ENCODE results near the gene SLC22A16.
"Not testable (repeated sequence)": the region's sequence is repeated elsewhere in the genome, so short reads cannot be mapped to it uniquely, and the experiment has no call there.

Gene SLC22A16

DNA sequence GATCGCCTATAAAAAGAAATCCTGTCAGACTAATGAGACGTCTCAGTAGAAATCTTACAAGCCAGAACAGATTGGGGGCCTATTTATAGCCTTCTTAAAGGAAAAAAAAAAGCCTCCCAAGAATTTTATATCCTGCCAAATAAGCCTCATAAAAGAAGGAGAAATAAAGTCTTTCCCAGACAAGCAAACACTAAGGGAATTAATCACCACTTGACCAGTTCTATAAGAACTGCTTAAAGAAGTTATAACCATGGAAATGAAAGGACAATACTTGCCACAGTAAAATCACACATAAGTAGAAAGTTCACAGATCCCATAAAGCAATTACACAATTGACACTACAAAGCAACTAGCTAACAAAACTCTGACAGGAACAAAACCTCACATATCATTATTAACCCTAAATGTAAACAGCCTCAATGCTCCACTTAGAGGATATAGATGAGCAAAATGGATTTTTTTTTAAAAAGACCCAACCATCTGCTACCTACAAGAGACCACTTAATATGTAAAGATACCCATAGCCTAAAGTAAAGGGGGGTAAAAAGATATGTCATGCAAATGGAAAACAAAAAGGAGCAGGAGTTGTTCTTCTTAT is 13.4 kb downstream of the SLC22A16 start:
- H3K27ac ChIP-seq (ENCODE audit: low read length), result no peak overlapping the region
- H3K9ac ChIP-seq (ENCODE audit: low read length), result no peak overlapping the region
- H3K36me3 ChIP-seq (ENCODE audit: control insufficient read depth, low read depth, low read length), result no peaks in the 10 kb centered on the region
- no peaks in the 10 kb centered on the region for H3K27me3 ChIP-seq (ENCODE audit: control insufficient read depth, insufficient read depth, low read length)
- peaks cover 8% of the 10 kb centered on the region for H3K9me3 ChIP-seq (ENCODE audit: control insufficient read depth, low read depth, low read length)
- no peaks in the 10 kb centered on the region for H3K4me1 ChIP-seq (ENCODE audit: control insufficient read depth, low read depth, low read length)
- H3K4me3 ChIP-seq (ENCODE audit: low read length), result no peak overlapping the region

- Histone ChIP-seq H3K4me3 (ENCODE audit: low read length) (no peak overlapping the region), H3K27ac (ENCODE audit: low read length) (no peak overlapping the region), H3K9ac (ENCODE audit: low read length) (no peak overlapping the region), H3K36me3 (ENCODE audit: control insufficient read depth, low read depth, low read length) (no peaks in the 10 kb centered on the region), H3K27me3 (ENCODE audit: control insufficient read depth, insufficient read depth, low read length) (no peaks in the 10 kb centered on the region), H3K9me3 (ENCODE audit: control insufficient read depth, low read depth, low read length) (peaks cover 8% of the 10 kb centered on the region), H3K4me1 (ENCODE audit: control insufficient read depth, low read depth, low read length) (no peaks in the 10 kb centered on the region)
Observed at GRCh38 chr6:110461376-110461775, 15.0 kb downstream of the SLC22A16 start.

DNA sequence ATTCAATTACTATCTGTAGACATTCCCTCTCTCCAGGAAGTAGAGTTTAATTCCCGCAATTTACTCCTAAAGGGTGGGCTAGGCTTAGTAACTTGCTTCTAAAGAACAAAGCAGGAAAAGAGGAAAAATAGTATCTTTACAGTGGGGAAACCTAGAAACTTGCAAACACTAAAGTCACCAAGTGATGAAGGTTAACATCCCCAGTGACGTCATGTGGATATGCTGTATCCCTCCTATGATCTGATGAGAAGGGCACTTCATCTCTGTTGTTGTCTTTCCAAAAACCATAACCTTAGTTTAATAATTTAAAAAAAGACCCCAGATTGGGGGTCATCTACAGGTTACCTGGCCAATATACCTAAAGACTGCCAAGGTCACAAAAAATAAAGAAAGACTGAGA is 17.3 kb downstream of the SLC22A16 start:
- Histone ChIP-seq H3K9me3 (ENCODE audit: control insufficient read depth, low read depth, low read length) (peaks cover 8% of the 10 kb centered on the region), H3K27me3 (ENCODE audit: control insufficient read depth, insufficient read depth, low read length) (no peaks in the 10 kb centered on the region), H3K4me3 (ENCODE audit: low read length) (no peak overlapping the region), H3K27ac (ENCODE audit: low read length) (no peak overlapping the region), H3K9ac (ENCODE audit: low read length) (no peak overlapping the region), H3K36me3 (ENCODE audit: control insufficient read depth, low read depth, low read length) (no peaks in the 10 kb centered on the region), H3K4me1 (ENCODE audit: control insufficient read depth, low read depth, low read length) (no peaks in the 10 kb centered on the region)

DNA sequence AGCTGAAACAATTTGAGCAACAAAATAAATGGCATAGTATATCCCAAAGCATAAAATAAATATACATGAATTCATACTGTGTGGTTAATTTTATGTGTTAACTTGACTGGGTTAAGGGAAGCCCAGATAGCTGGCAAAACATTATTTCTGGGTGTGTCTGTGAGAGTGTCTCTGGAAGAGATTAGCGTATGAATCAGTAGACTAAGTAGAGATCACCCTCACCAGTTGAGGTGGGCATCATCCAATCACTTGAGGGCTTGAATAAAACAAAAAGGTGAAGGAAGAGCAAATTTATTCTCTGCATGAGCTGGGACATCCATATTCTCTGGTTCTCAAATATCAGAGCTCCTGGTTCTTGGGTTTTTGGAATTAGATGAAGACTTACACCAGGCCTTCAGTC is 17.9 kb downstream of the SLC22A16 start:
- Histone ChIP-seq H3K27ac (ENCODE audit: low read length) (no peak overlapping the region), H3K36me3 (ENCODE audit: control insufficient read depth, low read depth, low read length) (no peaks in the 10 kb centered on the region), H3K4me3 (ENCODE audit: low read length) (no peak overlapping the region), H3K9me3 (ENCODE audit: control insufficient read depth, low read depth, low read length) (peaks cover 8% of the 10 kb centered on the region), H3K9ac (ENCODE audit: low read length) (no peak overlapping the region), H3K4me1 (ENCODE audit: control insufficient read depth, low read depth, low read length) (no peaks in the 10 kb centered on the region), H3K27me3 (ENCODE audit: control insufficient read depth, insufficient read depth, low read length) (no peaks in the 10 kb centered on the region)

DNA sequence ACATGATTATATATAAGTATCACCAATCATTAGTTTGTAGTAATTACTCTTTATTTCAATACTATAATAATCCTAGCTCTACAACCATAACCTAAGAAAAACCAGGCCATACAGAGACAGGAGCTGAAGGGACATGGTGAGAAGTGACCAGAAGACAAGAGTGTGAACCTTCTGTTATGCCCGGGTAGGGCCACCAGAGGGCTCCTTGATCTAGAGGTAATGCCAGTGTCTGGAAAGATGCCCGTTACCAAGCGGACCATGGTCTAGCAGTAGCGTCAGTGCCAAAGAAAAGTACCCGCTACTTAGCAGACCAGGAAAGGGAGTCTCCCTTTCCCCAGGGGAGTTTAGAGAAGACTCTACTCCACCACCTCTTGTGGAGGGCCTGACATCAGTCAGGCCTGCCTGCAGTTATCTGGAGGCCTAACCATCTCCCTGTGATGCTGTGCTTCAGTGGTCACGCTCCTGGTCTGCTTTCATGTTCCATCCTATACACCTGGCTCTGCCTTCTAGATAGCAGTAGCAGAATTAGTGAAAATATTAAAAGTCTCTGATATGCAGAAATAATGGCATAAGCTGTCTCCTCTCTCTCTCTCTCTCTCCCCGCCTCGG is 18.7 kb downstream of the SLC22A16 start:
- H3K27ac ChIP-seq (ENCODE audit: low read length); H3K4me3 ChIP-seq (ENCODE audit: low read length); H3K9ac ChIP-seq (ENCODE audit: low read length); H3K9me3 ChIP-seq (ENCODE audit: control insufficient read depth, low read depth, low read length); H3K27me3 ChIP-seq (ENCODE audit: control insufficient read depth, insufficient read depth, low read length); H3K4me1 ChIP-seq (ENCODE audit: control insufficient read depth, low read depth, low read length); H3K36me3 ChIP-seq (ENCODE audit: control insufficient read depth, low read depth, low read length): not testable (repeated sequence)

DNA sequence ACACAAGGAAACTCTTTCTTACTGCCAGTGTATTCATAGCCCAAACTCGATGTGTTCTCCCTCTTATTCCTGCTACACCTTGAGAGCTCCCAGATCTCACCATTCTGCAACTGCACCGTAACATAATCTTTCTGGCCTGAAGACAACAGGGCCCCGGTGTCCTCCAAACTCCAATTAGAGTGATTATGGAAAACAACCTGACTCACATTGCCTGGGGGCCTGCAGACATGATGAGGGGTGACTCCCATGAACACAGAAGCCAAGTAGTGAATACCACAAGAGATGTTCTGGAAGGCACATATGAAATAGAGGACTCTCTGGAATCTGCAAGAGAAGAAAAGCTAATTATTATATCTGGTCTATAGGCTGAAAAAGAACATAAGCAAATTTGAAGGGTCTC is 19.7 kb downstream of the SLC22A16 start:
- H3K27me3 ChIP-seq (ENCODE audit: control insufficient read depth, insufficient read depth, low read length), result no peaks in the 10 kb centered on the region
- no peaks in the 10 kb centered on the region for H3K36me3 ChIP-seq (ENCODE audit: control insufficient read depth, low read depth, low read length)
- H3K9ac ChIP-seq (ENCODE audit: low read length), result no peak overlapping the region
- H3K9me3 ChIP-seq (ENCODE audit: control insufficient read depth, low read depth, low read length), result no peaks in the 10 kb centered on the region
- H3K4me3 ChIP-seq (ENCODE audit: low read length), result no peak overlapping the region
- H3K4me1 ChIP-seq (ENCODE audit: control insufficient read depth, low read depth, low read length), result no peaks in the 10 kb centered on the region
- no peak overlapping the region for H3K27ac ChIP-seq (ENCODE audit: low read length)

- Histone ChIP-seq H3K9me3 (ENCODE audit: control insufficient read depth, low read depth, low read length) (no peaks in the 10 kb centered on the region), H3K9ac (ENCODE audit: low read length) (no peak overlapping the region), H3K27ac (ENCODE audit: low read length) (no peak overlapping the region), H3K4me3 (ENCODE audit: low read length) (no peak overlapping the region), H3K27me3 (ENCODE audit: control insufficient read depth, insufficient read depth, low read length) (no peaks in the 10 kb centered on the region), H3K36me3 (ENCODE audit: control insufficient read depth, low read depth, low read length) (no peaks in the 10 kb centered on the region), H3K4me1 (ENCODE audit: control insufficient read depth, low read depth, low read length) (no peaks in the 10 kb centered on the region)
Observed at GRCh38 chr6:110449541-110449895, 26.9 kb downstream of the SLC22A16 start.

DNA sequence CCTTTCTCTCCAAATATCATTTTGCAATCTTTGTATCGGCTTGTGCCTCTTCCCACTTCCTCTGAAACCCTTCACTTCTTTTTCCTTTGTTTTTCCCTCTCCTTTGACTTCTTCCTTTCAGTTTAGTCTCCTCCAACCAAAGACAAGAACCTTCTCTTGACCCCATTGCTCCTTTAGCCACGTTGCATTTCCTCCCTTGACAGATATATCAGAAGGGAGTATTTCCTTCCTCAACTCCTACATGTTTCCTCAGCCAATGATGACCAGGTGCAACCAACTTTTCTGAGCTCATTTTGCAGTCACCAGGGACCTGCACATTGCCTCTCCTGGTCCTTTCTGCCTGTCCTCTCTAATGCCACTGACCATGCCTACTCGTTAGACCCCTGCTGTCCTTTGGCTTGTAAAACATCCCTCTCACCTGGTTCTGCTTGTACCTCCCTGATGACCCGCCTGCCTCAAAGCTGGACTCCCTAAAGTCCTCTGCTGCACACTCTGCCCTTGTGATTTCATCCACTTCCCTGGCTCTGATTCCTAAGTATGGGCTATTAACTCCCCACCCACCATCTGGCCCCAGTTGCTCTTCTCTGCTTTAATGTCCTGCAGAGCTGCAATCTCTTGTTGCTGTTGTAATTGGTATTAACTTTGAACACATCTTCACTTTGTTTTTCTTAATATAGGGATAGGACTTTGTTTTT is 27.4 kb downstream of the SLC22A16 start:
- Histone ChIP-seq H3K4me3 (ENCODE audit: low read length) (no peak overlapping the region), H3K27ac (ENCODE audit: low read length) (no peak overlapping the region), H3K4me1 (ENCODE audit: control insufficient read depth, low read depth, low read length) (no peaks in the 10 kb centered on the region), H3K36me3 (ENCODE audit: control insufficient read depth, low read depth, low read length) (no peaks in the 10 kb centered on the region), H3K9me3 (ENCODE audit: control insufficient read depth, low read depth, low read length) (no peaks in the 10 kb centered on the region), H3K27me3 (ENCODE audit: control insufficient read depth, insufficient read depth, low read length) (no peaks in the 10 kb centered on the region), H3K9ac (ENCODE audit: low read length) (no peak overlapping the region)

DNA sequence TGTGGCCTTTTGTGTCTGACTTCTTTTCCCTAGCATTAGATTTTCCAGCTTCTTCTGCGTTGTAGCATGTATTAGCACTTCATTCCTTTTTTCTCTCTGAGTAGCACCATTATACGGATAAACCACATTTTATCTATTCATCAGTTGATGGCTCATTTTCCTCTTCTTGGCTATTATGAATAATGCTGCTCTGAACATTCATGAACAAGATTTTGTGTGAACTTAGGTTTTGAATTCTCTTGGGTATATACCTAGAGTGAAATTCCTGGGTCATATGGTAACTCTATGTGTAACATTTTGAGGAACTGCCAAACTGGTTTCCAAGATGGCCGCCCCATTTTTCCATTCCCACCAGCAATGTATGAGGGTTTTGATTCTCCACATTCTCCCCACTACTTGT is 28.7 kb downstream of the SLC22A16 start:
- H3K4me3 ChIP-seq (ENCODE audit: low read length), result no peak overlapping the region
- no peaks in the 10 kb centered on the region for H3K9me3 ChIP-seq (ENCODE audit: control insufficient read depth, low read depth, low read length)

DNA sequence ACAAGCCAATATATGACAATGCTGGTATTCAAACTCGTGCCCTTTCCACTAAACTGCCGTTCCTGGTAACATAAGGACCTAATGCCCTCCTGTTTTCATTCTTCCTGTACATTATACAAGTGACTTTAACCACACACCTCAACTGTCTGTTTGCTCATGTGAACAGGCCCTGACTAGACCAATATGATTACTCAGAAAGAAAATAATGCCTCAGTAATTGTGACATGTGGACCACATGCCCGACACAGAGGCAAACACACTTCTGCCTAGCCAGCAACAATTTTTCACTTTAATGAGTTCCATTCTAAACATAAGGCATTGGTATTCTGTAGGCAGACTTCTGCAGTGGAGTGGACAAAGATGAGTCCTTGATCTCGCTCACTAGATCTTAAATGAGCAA is 30.0 kb downstream of the SLC22A16 start:
- Histone ChIP-seq H3K36me3 (ENCODE audit: control insufficient read depth, low read depth, low read length) (no peaks in the 10 kb centered on the region), H3K27me3 (ENCODE audit: control insufficient read depth, insufficient read depth, low read length) (no peaks in the 10 kb centered on the region), H3K4me3 (ENCODE audit: low read length) (no peak overlapping the region), H3K27ac (ENCODE audit: low read length) (no peak overlapping the region), H3K4me1 (ENCODE audit: control insufficient read depth, low read depth, low read length) (no peaks in the 10 kb centered on the region), H3K9me3 (ENCODE audit: control insufficient read depth, low read depth, low read length) (no peaks in the 10 kb centered on the region), H3K9ac (ENCODE audit: low read length) (no peak overlapping the region)

More for the DNA sequence above, 28.7 kb downstream of the SLC22A16 start:
- H3K27ac ChIP-seq (ENCODE audit: low read length), result no peak overlapping the region
- no peaks in the 10 kb centered on the region for H3K4me1 ChIP-seq (ENCODE audit: control insufficient read depth, low read depth, low read length)
- no peaks in the 10 kb centered on the region for H3K36me3 ChIP-seq (ENCODE audit: control insufficient read depth, low read depth, low read length)
- H3K27me3 ChIP-seq (ENCODE audit: control insufficient read depth, insufficient read depth, low read length), result no peaks in the 10 kb centered on the region
- H3K9ac ChIP-seq (ENCODE audit: low read length), result no peak overlapping the region

- H3K9ac ChIP-seq (ENCODE audit: low read length), result no peak overlapping the region
- no peaks in the 10 kb centered on the region for H3K36me3 ChIP-seq (ENCODE audit: control insufficient read depth, low read depth, low read length)
- no peak overlapping the region for H3K4me3 ChIP-seq (ENCODE audit: low read length)
- H3K27me3 ChIP-seq (ENCODE audit: control insufficient read depth, insufficient read depth, low read length), result no peaks in the 10 kb centered on the region
- no peaks in the 10 kb centered on the region for H3K9me3 ChIP-seq (ENCODE audit: control insufficient read depth, low read depth, low read length)
- no peak overlapping the region for H3K27ac ChIP-seq (ENCODE audit: low read length)
- no peaks in the 10 kb centered on the region for H3K4me1 ChIP-seq (ENCODE audit: control insufficient read depth, low read depth, low read length)
Observed at GRCh38 chr6:110440026-110440425, 36.4 kb downstream of the SLC22A16 start.

GRCh38 chr6:110439356-110439755 is 37.1 kb downstream of the SLC22A16 start:
- no peaks in the 10 kb centered on the region for H3K27me3 ChIP-seq (ENCODE audit: control insufficient read depth, insufficient read depth, low read length)
- H3K4me1 ChIP-seq (ENCODE audit: control insufficient read depth, low read depth, low read length), result no peaks in the 10 kb centered on the region
- H3K9me3 ChIP-seq (ENCODE audit: control insufficient read depth, low read depth, low read length), result no peaks in the 10 kb centered on the region
- H3K9ac ChIP-seq (ENCODE audit: low read length), result no peak overlapping the region
- no peak overlapping the region for H3K27ac ChIP-seq (ENCODE audit: low read length)
- H3K36me3 ChIP-seq (ENCODE audit: control insufficient read depth, low read depth, low read length), result no peaks in the 10 kb centered on the region
- H3K4me3 ChIP-seq (ENCODE audit: low read length), result no peak overlapping the region
